B cell (primary cell): ENCODE measurements around the gene STAU1. TPM values are rescaled to one million over a fixed set of nuclear protein-coding genes. Genes with fewer than 3 reads are reported as not detected.

Source experiments
- ATAC-seq: fragments of 200-7000 bp; cut with Tn5 transposase; one replicate; pipeline ENCODE4 v1.10.0; 2021; ENCODE audit warnings: low read depth, mild to moderate bottlenecking, moderate number of reproducible peaks, moderate library complexity
- CTCF ChIA-PET: fragments of 350-600 bp; sonication (Branson Sonifier 250); formaldehyde crosslinking; loops from one replicate; lab custom pipeline; 2021; ENCODE audit warnings: antibody characterized with exemption, inconsistent platforms; lab: Charles Lee
- POLR2A ChIA-PET: fragments of 350-600 bp; sonication (Branson Sonifier 250); formaldehyde crosslinking; loops from one replicate; lab custom pipeline; 2021; ENCODE audit warnings: antibody characterized with exemption; lab: Charles Lee
- DNase-seq: peaks from one replicate; pipeline ENCODE4 v3.0.0; 2013
- H2AFZ ChIP-seq: 2 replicates; pipeline ENCODE4 v1.6.1; 2012; ENCODE audit warnings: mild to moderate bottlenecking, low read depth, low read length; ENCODE audit not compliant: insufficient read depth, poor library complexity, severe bottlenecking
- H3K27ac ChIP-seq, 2 donors: 1 replicate in 1 of 2; 2 replicates in 1 of 2; pipeline ENCODE4 v1.5.1; 2012 to 2013; ENCODE audit warnings: low read length in 2 of 2, mild to moderate bottlenecking in 2 of 2, moderate library complexity in 1 of 2
- H3K27me3 ChIP-seq, 4 experiments: fragments of 200-600 bp in 1 of 4; sonication (generic) in 1 of 4; replicated peaks in 1 of 4; 1 replicate in 2 of 4; 2 replicates in 2 of 4; pipeline versions ENCODE4 v1.6.1 to v1.7.0; 2013 to 2016; ENCODE audit warnings: low read length in 3 of 4, mild to moderate bottlenecking in 2 of 4, mixed read lengths in 1 of 4, moderate library complexity in 1 of 4; ENCODE audit not compliant: insufficient read depth in 4 of 4, control insufficient read depth in 3 of 4; ENCODE audit errors: control extremely low read depth in 1 of 4
- H3K36me3 ChIP-seq, 2 experiments: replicated peaks in 1 of 2; 1 replicate in 1 of 2; 2 replicates in 1 of 2; pipeline versions ENCODE4 v1.6.1 to v1.7.1; 2013; ENCODE audit warnings: low read length in 1 of 2; ENCODE audit not compliant: insufficient read depth in 2 of 2, control insufficient read depth in 1 of 2; ENCODE audit errors: control extremely low read depth in 1 of 2, extremely low read depth in 1 of 2
- H3K4me1 ChIP-seq, 2 donors: fragments of 200-600 bp in 1 of 2; sonication (generic) in 1 of 2; 1 replicate in 1 of 2; 2 replicates in 1 of 2; pipeline versions ENCODE4 v1.5.1 to v1.6.1; 2013 to 2017; ENCODE audit warnings: low read length in 2 of 2; ENCODE audit not compliant: control insufficient read depth in 2 of 2, insufficient read depth in 2 of 2
- H3K4me2 ChIP-seq: replicated peaks from 2 replicates; pipeline ENCODE3; 2012; ENCODE audit warnings: mild to moderate bottlenecking, low read depth, low read length; ENCODE audit not compliant: poor library complexity, severe bottlenecking
- H3K4me3 ChIP-seq, 5 experiments: fragments of 200-600 bp in 1 of 5; sonication (generic) in 1 of 5; 1 replicate in 3 of 5; 2 replicates in 2 of 5; pipeline versions ENCODE4 v1.5.1 to v1.7.0; 2011 to 2016; ENCODE audit warnings: low read length in 4 of 5, mild to moderate bottlenecking in 4 of 5, low read depth in 2 of 5, control low read depth in 1 of 5, moderate library complexity in 1 of 5; ENCODE audit not compliant: insufficient read depth in 1 of 5; ENCODE audit errors: control extremely low read depth in 1 of 5, extremely low read depth in 1 of 5
- H3K79me2 ChIP-seq: fragments of 200-600 bp; sonication (generic); one replicate; pipeline ENCODE4 v1.6.0; 2016; ENCODE audit warnings: low read length; ENCODE audit not compliant: control insufficient read depth, insufficient read depth
- H3K9ac ChIP-seq: fragments of 200-600 bp; sonication (generic); 2 replicates; pipeline ENCODE4 v1.6.1; 2017; ENCODE audit warnings: mild to moderate bottlenecking, low read length, moderate library complexity
- H3K9me3 ChIP-seq, 3 donors: one replicate each; pipeline versions ENCODE4 v1.6.1 to v1.7.1; 2013; ENCODE audit warnings: low read length in 2 of 3; ENCODE audit not compliant: control insufficient read depth in 2 of 3, insufficient read depth in 1 of 3; ENCODE audit errors: control extremely low read depth in 1 of 3
- H4K20me1 ChIP-seq: 2 replicates; pipeline ENCODE4 v1.6.0; 2012; ENCODE audit warnings: mild to moderate bottlenecking, low read length; ENCODE audit not compliant: insufficient read depth, control insufficient read depth, poor library complexity, severe bottlenecking
- H3K27ac Mint-ChIP-seq: one replicate; pipeline ENCODE4 v1.8.0; 2021; ENCODE audit warnings: mixed read lengths
- H3K27me3 Mint-ChIP-seq: one replicate; pipeline ENCODE4 v1.8.0; 2021; ENCODE audit warnings: mixed read lengths
- H3K4me1 Mint-ChIP-seq: one replicate; pipeline ENCODE4 v1.8.0; 2021; ENCODE audit warnings: mixed read lengths
- H3K4me3 Mint-ChIP-seq: one replicate; pipeline ENCODE4 v1.8.0; 2021; ENCODE audit warnings: mixed read lengths
- H3K9me3 Mint-ChIP-seq: one replicate; pipeline ENCODE4 v1.8.0; 2022; ENCODE audit warnings: mixed read lengths; ENCODE audit not compliant: insufficient read depth
- CTCF ChIP-seq: fragments of 200-600 bp; IDR thresholded peaks from one replicate; pipeline ENCODE4 v1.8.0; 2022; ENCODE audit warnings: antibody characterized with exemption, mild to moderate bottlenecking
- EZH2 ChIP-seq: IDR thresholded peaks from 2 replicates; pipeline ENCODE4 v1.6.1; 2012; ENCODE audit warnings: borderline replicate concordance, low read depth, mild to moderate bottlenecking, moderate library complexity, low read length; ENCODE audit not compliant: insufficient read depth, poor library complexity, severe bottlenecking
- WGBS: methylation state at CpG from one replicate; pipeline ENCODE4 v1.1.5; 2013; ENCODE audit warnings: missing lambda C conversion rate; ENCODE audit not compliant: insufficient coverage; 5-methylcytosine and 5-hydroxymethylcytosine counted together
- intact Hi-C: fragments of 100-400 bp; cut with micrococcal nuclease; formaldehyde crosslinking; loops from one replicate; pipeline ENCODE4 v1.10.0; 2022
- polyA plus RNA-seq: library from polyadenylated mRNA; depleted of rRNA; stranded (reverse); fragments of >200 nt; gene quantifications from 2 replicates; pipeline ENCODE4 v1.2.3, GENCODE V29; 2012
- total RNA-seq, 2 donors: library from RNA; stranded (reverse); fragments of 120-200 nt in 1 of 2; gene quantifications; 1 replicate in 1 of 2; 2 replicates in 1 of 2; pipeline versions ENCODE4 v1.2.3 to v1.2.4, GENCODE V29; 2013 to 2022

Gene STAU1
- total and polyA plus RNA-seq, 2 donors (not counting 1 experiment from before 2014, with no cell fraction given), result 15.4 to 42.9 TPM

GRCh38 chr20:49151436-49151835, 36.7 kb downstream of the STAU1 start:
- H3K27me3 Mint-ChIP-seq, result no peaks in the 10 kb centered on the region
- H3K79me2 ChIP-seq, result peaks cover 46% of the 10 kb centered on the region
- TF ChIP-seq CTCF (no peak), EZH2 (no peak)
- H3K36me3 ChIP-seq, result peaks cover 28 to 58% of the 10 kb centered on the region in 2 experiments
- H3K4me1 ChIP-seq, result no peaks in the 10 kb centered on the region
- no peak overlapping the region for H3K4me3 ChIP-seq
- 100% methylated on average over 3 of the region's 6 CpGs for WGBS
- ChIA-PET POLR2A (no interaction called here), CTCF (interaction anchor here (0.6 to 1.4 kb wide), 2 partner anchors 19 to 22 kb away, joined by 3 read pairs; no protein-coding TSS in a partner anchor)
- intact Hi-C loops, result no loop called here
- peaks cover 5% of the 10 kb centered on the region for H4K20me1 ChIP-seq
- no peak overlapping the region for H2AFZ ChIP-seq
- H3K27ac ChIP-seq, result no peak overlapping the region
- no peaks in the 10 kb centered on the region for H3K27me3 ChIP-seq
- ATAC-seq, result no peak
- no peak overlapping the region for H3K27ac Mint-ChIP-seq
- H3K9me3 Mint-ChIP-seq, result no peaks in the 10 kb centered on the region
- H3K4me3 Mint-ChIP-seq, result no peak overlapping the region
- no peaks in the 10 kb centered on the region for H3K4me1 Mint-ChIP-seq
- H3K4me2 ChIP-seq, result no peak overlapping the region
- no peak overlapping the region for H3K9ac ChIP-seq
- H3K9me3 ChIP-seq, result no peaks in the 10 kb centered on the region
- DNase-seq, result no peak

GRCh38 chr20:49149281-49150045, 38.7 kb downstream of the STAU1 start:
- no peak overlapping the region for H2AFZ ChIP-seq
- intact Hi-C loops, result no loop called here
- no peaks in the 10 kb centered on the region for H3K4me1 ChIP-seq
- H3K4me1 Mint-ChIP-seq, result no peaks in the 10 kb centered on the region
- no peaks in the 10 kb centered on the region for H3K9me3 Mint-ChIP-seq
- 100% methylated on average over 4 of the region's 6 CpGs for WGBS
- H3K4me3 ChIP-seq, result no peak overlapping the region
- peaks cover 25 to 72% of the 10 kb centered on the region in 2 experiments for H3K36me3 ChIP-seq
- TF ChIP-seq CTCF (no peak), EZH2 (no peak)
- ATAC-seq (no peak), DNase-seq (no peak)
- H4K20me1 ChIP-seq, result peaks cover 5% of the 10 kb centered on the region
- H3K27ac ChIP-seq, result no peak overlapping the region
- POLR2A ChIA-PET, result no interaction called here
- H3K27ac Mint-ChIP-seq, result no peak overlapping the region
- no peak overlapping the region for H3K9ac ChIP-seq
- no peaks in the 10 kb centered on the region for H3K27me3 ChIP-seq
- CTCF ChIA-PET, result no interaction called here
- H3K4me2 ChIP-seq, result no peak overlapping the region
- no peaks in the 10 kb centered on the region for H3K27me3 Mint-ChIP-seq
- no peaks in the 10 kb centered on the region for H3K9me3 ChIP-seq
- no peak overlapping the region for H3K4me3 Mint-ChIP-seq
- H3K79me2 ChIP-seq, result peaks cover 54% of the 10 kb centered on the region
